HEK293 (cell line): ENCODE results near the gene HOXA3.

ENCODE experiments used
- EGR2 ChIP-seq: fragments of 450-650 bp; formaldehyde crosslinking; IDR thresholded peaks from 2 replicates; pipeline ENCODE4 v1.5.1; 2016; ENCODE audit warnings: low read depth, missing biosample characterization, missing genetic modification characterization
- FEZF1 ChIP-seq: fragments of 450-650 bp; formaldehyde crosslinking; IDR thresholded peaks from 2 replicates; pipeline ENCODE4 v1.5.1; 2016; ENCODE audit warnings: missing biosample characterization, missing genetic modification characterization
- GLIS1 ChIP-seq: fragments of 450-650 bp; formaldehyde crosslinking; IDR thresholded peaks from 2 replicates; pipeline ENCODE4 v1.5.1; 2016; ENCODE audit warnings: missing biosample characterization, missing genetic modification characterization
- KLF10 ChIP-seq: fragments of 450-650 bp; IDR thresholded peaks from 2 replicates; pipeline ENCODE4 v1.5.1; 2018; ENCODE audit warnings: missing biosample characterization, mild to moderate bottlenecking, missing genetic modification characterization
- KLF7 ChIP-seq: fragments of 450-650 bp; formaldehyde crosslinking; IDR thresholded peaks from 2 replicates; pipeline ENCODE4 v1.5.1; 2016; ENCODE audit warnings: missing biosample characterization, missing genetic modification characterization, borderline replicate concordance
- SP7 ChIP-seq: fragments of 450-650 bp; formaldehyde crosslinking; IDR thresholded peaks from 2 replicates; pipeline ENCODE4 v1.5.1; 2016; ENCODE audit warnings: missing biosample characterization, missing genetic modification characterization
- YY1 ChIP-seq: fragments of 450-650 bp; formaldehyde crosslinking; IDR thresholded peaks from 2 replicates; pipeline ENCODE4 v1.5.1; 2018; ENCODE audit warnings: missing biosample characterization, missing genetic modification characterization
- ZBTB48 ChIP-seq: fragments of 450-650 bp; formaldehyde crosslinking; IDR thresholded peaks from 2 replicates; pipeline ENCODE4 v1.5.1; 2016; ENCODE audit warnings: missing biosample characterization, missing genetic modification characterization
- ZFP69B ChIP-seq: fragments of 450-650 bp; formaldehyde crosslinking; IDR thresholded peaks from 2 replicates; pipeline ENCODE4 v1.5.1; 2016; ENCODE audit warnings: missing biosample characterization, missing genetic modification characterization
- ZNF112 ChIP-seq: fragments of 450-650 bp; formaldehyde crosslinking; IDR thresholded peaks from 2 replicates; pipeline ENCODE4 v1.5.0; 2017; ENCODE audit warnings: missing biosample characterization, missing genetic modification characterization
- ZNF2 ChIP-seq: fragments of 450-650 bp; formaldehyde crosslinking; IDR thresholded peaks from 2 replicates; pipeline ENCODE4 v1.5.1; 2016; ENCODE audit warnings: missing biosample characterization, missing genetic modification characterization
- ZNF23 ChIP-seq: fragments of 450-650 bp; formaldehyde crosslinking; IDR thresholded peaks from 2 replicates; pipeline ENCODE4 v1.5.1; 2016; ENCODE audit warnings: missing biosample characterization, missing genetic modification characterization, borderline replicate concordance
- ZNF335 ChIP-seq: fragments of 450-650 bp; formaldehyde crosslinking; conservative IDR thresholded peaks from 2 replicates; pipeline ENCODE4 v1.5.1; 2016; ENCODE audit warnings: missing biosample characterization, missing genetic modification characterization
- ZNF341 ChIP-seq: fragments of 450-650 bp; formaldehyde crosslinking; IDR thresholded peaks from 2 replicates; pipeline ENCODE4; 2016; ENCODE audit warnings: low read depth, missing biosample characterization, missing genetic modification characterization
- ZNF48 ChIP-seq: fragments of 450-650 bp; formaldehyde crosslinking; IDR thresholded peaks from 2 replicates; pipeline ENCODE4 v1.5.1; 2016; ENCODE audit warnings: missing biosample characterization, missing genetic modification characterization
- ZNF529 ChIP-seq: fragments of 450-650 bp; formaldehyde crosslinking; IDR thresholded peaks from 2 replicates; pipeline ENCODE4 v1.5.1; 2017; ENCODE audit warnings: missing genetic modification characterization, missing biosample characterization; ENCODE audit not compliant: insufficient replicate concordance
- ZNF530 ChIP-seq: fragments of 450-650 bp; formaldehyde crosslinking; IDR thresholded peaks from 2 replicates; pipeline ENCODE4 v1.5.1; 2016; ENCODE audit warnings: low read depth, missing biosample characterization, missing genetic modification characterization
- ZNF548 ChIP-seq: fragments of 450-650 bp; formaldehyde crosslinking; IDR thresholded peaks from 2 replicates; pipeline ENCODE4 v1.5.1; 2016; ENCODE audit warnings: missing biosample characterization, missing genetic modification characterization
- ZNF624 ChIP-seq: fragments of 450-650 bp; formaldehyde crosslinking; IDR thresholded peaks from 2 replicates; pipeline ENCODE4 v1.5.1; 2017; ENCODE audit warnings: missing biosample characterization, missing genetic modification characterization
- TF ChIP-seq, protein P1 (sequence below): fragments of 450-650 bp; formaldehyde crosslinking; IDR thresholded peaks from 2 replicates; pipeline ENCODE4 v1.5.1; 2017; ENCODE audit warnings: missing biosample characterization, missing genetic modification characterization
- TF ChIP-seq, protein P2 (sequence below): fragments of 450-650 bp; formaldehyde crosslinking; IDR thresholded peaks from 2 replicates; pipeline ENCODE4 v1.5.1; 2016; ENCODE audit warnings: missing biosample characterization, missing genetic modification characterization
- TF ChIP-seq, protein P3 (sequence below): fragments of 450-650 bp; formaldehyde crosslinking; IDR thresholded peaks from 2 replicates; pipeline ENCODE4 v1.5.1; 2016; ENCODE audit warnings: missing biosample characterization, missing genetic modification characterization
- TF ChIP-seq, protein P4 (sequence below): fragments of 450-650 bp; formaldehyde crosslinking; IDR thresholded peaks from 2 replicates; pipeline ENCODE4 v1.5.1; 2016; ENCODE audit warnings: missing biosample characterization, missing genetic modification characterization, borderline replicate concordance
- TF ChIP-seq, protein P5 (sequence below): fragments of 450-650 bp; formaldehyde crosslinking; IDR thresholded peaks from 2 replicates; pipeline ENCODE4 v1.5.1; 2016; ENCODE audit warnings: missing biosample characterization, missing genetic modification characterization
- TF ChIP-seq, protein P6 (sequence below): fragments of 450-650 bp; IDR thresholded peaks from 2 replicates; pipeline ENCODE4 v1.5.1; 2018; ENCODE audit warnings: missing biosample characterization, mild to moderate bottlenecking, missing genetic modification characterization
- TF ChIP-seq, protein P7 (sequence below): fragments of 450-650 bp; formaldehyde crosslinking; IDR thresholded peaks from 2 replicates; pipeline ENCODE4 v1.5.1; 2017; ENCODE audit warnings: missing biosample characterization, missing genetic modification characterization

Gene HOXA3

DNA sequence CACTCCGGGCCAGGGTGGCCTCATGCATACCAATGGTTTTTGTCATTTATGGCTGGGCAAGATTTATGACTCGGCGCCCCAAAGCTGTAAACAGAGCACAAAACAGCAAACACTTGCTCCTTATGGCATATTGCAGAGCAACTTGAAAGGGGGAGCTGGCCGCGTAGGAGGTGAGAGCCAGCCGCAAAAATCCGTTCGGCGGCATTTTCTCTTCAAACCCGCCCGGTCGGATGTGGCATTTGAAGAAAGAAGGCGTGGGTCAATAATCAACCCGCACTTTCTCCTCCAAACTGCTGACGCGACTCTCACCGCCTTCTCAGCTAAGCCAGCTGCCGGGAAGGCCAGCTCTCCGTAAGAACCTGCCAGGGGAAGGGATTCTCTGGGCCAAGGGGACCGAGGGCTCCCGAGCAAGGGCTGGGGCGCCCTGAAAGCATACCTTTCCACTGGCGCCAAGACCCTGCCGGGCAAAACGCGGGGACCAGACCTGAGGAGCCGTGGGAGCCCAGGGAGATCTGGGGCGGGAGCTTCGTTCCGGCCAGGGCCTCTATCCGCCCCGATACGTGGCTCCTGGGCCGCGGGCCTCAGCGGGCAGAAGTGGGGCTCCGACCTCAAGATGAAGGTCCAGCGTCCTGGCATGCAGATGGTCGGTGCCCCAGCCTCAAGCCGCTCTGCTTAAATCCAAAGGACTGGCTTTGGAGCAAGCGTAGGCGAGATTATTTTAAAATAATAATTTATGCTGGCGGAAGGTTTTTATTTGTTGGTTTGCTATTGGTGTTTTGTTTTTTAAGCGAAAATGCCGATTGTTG, 37.0 kb downstream of the HOXA3 start (continued):
- TF ChIP-seq, protein P1, sequence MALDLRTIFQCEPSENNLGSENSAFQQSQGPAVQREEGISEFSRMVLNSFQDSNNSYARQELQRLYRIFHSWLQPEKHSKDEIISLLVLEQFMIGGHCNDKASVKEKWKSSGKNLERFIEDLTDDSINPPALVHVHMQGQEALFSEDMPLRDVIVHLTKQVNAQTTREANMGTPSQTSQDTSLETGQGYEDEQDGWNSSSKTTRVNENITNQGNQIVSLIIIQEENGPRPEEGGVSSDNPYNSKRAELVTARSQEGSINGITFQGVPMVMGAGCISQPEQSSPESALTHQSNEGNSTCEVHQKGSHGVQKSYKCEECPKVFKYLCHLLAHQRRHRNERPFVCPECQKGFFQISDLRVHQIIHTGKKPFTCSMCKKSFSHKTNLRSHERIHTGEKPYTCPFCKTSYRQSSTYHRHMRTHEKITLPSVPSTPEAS (tag by site-specific recombination), result peak; percentile 39; the same call in 1 of the 2 replicates
- TF ChIP-seq, protein P2, sequence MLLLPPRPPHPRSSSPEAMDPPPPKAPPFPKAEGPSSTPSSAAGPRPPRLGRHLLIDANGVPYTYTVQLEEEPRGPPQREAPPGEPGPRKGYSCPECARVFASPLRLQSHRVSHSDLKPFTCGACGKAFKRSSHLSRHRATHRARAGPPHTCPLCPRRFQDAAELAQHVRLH (tag by site-specific recombination), result peak; percentile 72; the same call in 1 of the 2 replicates
- peak; percentile 95 for TF ChIP-seq SP7 (tag by site-specific recombination)
- peak; percentile 98 for TF ChIP-seq FEZF1 (tag by site-specific recombination)
- peak; percentile 51; the same call in 1 of the 2 replicates for TF ChIP-seq KLF7
- TF ChIP-seq ZNF624 (tag by site-specific recombination), result no peak
- TF ChIP-seq, protein P3, sequence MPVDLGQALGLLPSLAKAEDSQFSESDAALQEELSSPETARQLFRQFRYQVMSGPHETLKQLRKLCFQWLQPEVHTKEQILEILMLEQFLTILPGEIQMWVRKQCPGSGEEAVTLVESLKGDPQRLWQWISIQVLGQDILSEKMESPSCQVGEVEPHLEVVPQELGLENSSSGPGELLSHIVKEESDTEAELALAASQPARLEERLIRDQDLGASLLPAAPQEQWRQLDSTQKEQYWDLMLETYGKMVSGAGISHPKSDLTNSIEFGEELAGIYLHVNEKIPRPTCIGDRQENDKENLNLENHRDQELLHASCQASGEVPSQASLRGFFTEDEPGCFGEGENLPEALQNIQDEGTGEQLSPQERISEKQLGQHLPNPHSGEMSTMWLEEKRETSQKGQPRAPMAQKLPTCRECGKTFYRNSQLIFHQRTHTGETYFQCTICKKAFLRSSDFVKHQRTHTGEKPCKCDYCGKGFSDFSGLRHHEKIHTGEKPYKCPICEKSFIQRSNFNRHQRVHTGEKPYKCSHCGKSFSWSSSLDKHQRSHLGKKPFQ (tag by site-specific recombination), result peak; percentile 72
- TF ChIP-seq ZNF529, result no peak
- TF ChIP-seq KLF10 (tag by site-specific recombination), result peak; percentile 70
- TF ChIP-seq, protein P4, sequence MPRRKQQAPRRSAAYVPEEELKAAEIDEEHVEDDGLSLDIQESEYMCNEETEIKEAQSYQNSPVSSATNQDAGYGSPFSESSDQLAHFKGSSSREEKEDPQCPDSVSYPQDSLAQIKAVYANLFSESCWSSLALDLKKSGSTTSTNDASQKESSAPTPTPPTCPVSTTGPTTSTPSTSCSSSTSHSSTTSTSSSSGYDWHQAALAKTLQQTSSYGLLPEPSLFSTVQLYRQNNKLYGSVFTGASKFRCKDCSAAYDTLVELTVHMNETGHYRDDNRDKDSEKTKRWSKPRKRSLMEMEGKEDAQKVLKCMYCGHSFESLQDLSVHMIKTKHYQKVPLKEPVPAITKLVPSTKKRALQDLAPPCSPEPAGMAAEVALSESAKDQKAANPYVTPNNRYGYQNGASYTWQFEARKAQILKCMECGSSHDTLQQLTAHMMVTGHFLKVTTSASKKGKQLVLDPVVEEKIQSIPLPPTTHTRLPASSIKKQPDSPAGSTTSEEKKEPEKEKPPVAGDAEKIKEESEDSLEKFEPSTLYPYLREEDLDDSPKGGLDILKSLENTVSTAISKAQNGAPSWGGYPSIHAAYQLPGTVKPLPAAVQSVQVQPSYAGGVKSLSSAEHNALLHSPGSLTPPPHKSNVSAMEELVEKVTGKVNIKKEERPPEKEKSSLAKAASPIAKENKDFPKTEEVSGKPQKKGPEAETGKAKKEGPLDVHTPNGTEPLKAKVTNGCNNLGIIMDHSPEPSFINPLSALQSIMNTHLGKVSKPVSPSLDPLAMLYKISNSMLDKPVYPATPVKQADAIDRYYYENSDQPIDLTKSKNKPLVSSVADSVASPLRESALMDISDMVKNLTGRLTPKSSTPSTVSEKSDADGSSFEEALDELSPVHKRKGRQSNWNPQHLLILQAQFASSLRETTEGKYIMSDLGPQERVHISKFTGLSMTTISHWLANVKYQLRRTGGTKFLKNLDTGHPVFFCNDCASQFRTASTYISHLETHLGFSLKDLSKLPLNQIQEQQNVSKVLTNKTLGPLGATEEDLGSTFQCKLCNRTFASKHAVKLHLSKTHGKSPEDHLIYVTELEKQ, result peak; percentile 81
- no peak for TF ChIP-seq ZNF112 (tag by site-specific recombination)
- TF ChIP-seq ZFP69B (tag by site-specific recombination), result no peak
- no peak for TF ChIP-seq ZNF530 (tag by site-specific recombination)
- TF ChIP-seq, protein P5, sequence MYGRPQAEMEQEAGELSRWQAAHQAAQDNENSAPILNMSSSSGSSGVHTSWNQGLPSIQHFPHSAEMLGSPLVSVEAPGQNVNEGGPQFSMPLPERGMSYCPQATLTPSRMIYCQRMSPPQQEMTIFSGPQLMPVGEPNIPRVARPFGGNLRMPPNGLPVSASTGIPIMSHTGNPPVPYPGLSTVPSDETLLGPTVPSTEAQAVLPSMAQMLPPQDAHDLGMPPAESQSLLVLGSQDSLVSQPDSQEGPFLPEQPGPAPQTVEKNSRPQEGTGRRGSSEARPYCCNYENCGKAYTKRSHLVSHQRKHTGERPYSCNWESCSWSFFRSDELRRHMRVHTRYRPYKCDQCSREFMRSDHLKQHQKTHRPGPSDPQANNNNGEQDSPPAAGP (tag by site-specific recombination), result peak; percentile 74; the same call in 1 of the 2 replicates
- peak; percentile 34; the same call in 1 of the 2 replicates for TF ChIP-seq ZBTB48 (tag by site-specific recombination)
- TF ChIP-seq, protein P6, sequence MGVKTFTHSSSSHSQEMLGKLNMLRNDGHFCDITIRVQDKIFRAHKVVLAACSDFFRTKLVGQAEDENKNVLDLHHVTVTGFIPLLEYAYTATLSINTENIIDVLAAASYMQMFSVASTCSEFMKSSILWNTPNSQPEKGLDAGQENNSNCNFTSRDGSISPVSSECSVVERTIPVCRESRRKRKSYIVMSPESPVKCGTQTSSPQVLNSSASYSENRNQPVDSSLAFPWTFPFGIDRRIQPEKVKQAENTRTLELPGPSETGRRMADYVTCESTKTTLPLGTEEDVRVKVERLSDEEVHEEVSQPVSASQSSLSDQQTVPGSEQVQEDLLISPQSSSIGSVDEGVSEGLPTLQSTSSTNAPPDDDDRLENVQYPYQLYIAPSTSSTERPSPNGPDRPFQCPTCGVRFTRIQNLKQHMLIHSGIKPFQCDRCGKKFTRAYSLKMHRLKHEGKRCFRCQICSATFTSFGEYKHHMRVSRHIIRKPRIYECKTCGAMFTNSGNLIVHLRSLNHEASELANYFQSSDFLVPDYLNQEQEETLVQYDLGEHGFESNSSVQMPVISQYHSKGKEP, result peak; percentile 75; the same call in 1 of the 2 replicates
- TF ChIP-seq EGR2 (tag by site-specific recombination), result peak; percentile 92
- peak; percentile 74 for TF ChIP-seq GLIS1
- TF ChIP-seq ZNF335 (tag by site-specific recombination), result 0 out of 2 replicates have a peak, but pooled peaks have one; percentile 5
- TF ChIP-seq ZNF341 (tag by site-specific recombination), result peak; percentile 35; the same call in 1 of the 2 replicates
- no peak for TF ChIP-seq ZNF548 (tag by site-specific recombination)
- TF ChIP-seq YY1, result no peak
- no peak for TF ChIP-seq ZNF23 (tag by site-specific recombination)
- TF ChIP-seq, protein P7, sequence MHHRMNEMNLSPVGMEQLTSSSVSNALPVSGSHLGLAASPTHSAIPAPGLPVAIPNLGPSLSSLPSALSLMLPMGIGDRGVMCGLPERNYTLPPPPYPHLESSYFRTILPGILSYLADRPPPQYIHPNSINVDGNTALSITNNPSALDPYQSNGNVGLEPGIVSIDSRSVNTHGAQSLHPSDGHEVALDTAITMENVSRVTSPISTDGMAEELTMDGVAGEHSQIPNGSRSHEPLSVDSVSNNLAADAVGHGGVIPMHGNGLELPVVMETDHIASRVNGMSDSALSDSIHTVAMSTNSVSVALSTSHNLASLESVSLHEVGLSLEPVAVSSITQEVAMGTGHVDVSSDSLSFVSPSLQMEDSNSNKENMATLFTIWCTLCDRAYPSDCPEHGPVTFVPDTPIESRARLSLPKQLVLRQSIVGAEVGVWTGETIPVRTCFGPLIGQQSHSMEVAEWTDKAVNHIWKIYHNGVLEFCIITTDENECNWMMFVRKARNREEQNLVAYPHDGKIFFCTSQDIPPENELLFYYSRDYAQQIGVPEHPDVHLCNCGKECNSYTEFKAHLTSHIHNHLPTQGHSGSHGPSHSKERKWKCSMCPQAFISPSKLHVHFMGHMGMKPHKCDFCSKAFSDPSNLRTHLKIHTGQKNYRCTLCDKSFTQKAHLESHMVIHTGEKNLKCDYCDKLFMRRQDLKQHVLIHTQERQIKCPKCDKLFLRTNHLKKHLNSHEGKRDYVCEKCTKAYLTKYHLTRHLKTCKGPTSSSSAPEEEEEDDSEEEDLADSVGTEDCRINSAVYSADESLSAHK (tag by site-specific recombination), result peak; percentile 92
- peak; percentile 72 for TF ChIP-seq ZNF2 (tag by site-specific recombination)
- no peak for TF ChIP-seq ZNF48
